Panc1 (cell line): Measurements from ENCODE around the gene ERG. TPM values are rescaled to one million over a fixed set of nuclear protein-coding genes. Genes with fewer than 3 reads are reported as not detected.

Experiments used
- ATAC-seq: fragments of 200-7000 bp; cut with Tn5 transposase; 2 replicates; pipeline ENCODE4 v1.9.1; 2020; ENCODE audit warnings: mild to moderate bottlenecking, moderate library complexity
- BruUV-seq: library from RNA; stranded (reverse); fragments of 400-500 nt; replicated peaks from 2 replicates; lab custom pipeline; 2021; lab: Mats Ljungman, UMichigan
- CTCF ChIA-PET: fragments of 300-600 bp; sonication (Branson Sonifier 250); formaldehyde crosslinking; loops from one replicate; lab custom pipeline; 2022; ENCODE audit warnings: antibody characterized with exemption; lab: Charles Lee
- POLR2A ChIA-PET: fragments of 300-600 bp; sonication (Branson Sonifier 250); formaldehyde crosslinking; loops from one replicate; lab custom pipeline; 2022; ENCODE audit warnings: antibody characterized with exemption; lab: Charles Lee
- DNase-seq: peaks from one replicate; pipeline ENCODE4 v3.0.0-alpha.2; 2010; ENCODE audit warnings: low read depth, low spot score
- H3K27ac ChIP-seq: 2 replicates; pipeline ENCODE4 v1.5.1; 2011; ENCODE audit warnings: mild to moderate bottlenecking, low read length, inconsistent platforms
- H3K27me3 ChIP-seq: fragments of 200-500 bp; sonication (Bioruptor generic); 2 replicates; pipeline ENCODE4 v1.6.0; 2014; ENCODE audit warnings: low read length, inconsistent platforms; ENCODE audit not compliant: control insufficient read depth, insufficient read depth
- H3K36me3 ChIP-seq: fragments of 200-500 bp; sonication (Bioruptor generic); 2 replicates; pipeline ENCODE4 v1.5.1; 2014; ENCODE audit warnings: inconsistent platforms, mild to moderate bottlenecking, low read length, moderate library complexity; ENCODE audit not compliant: control insufficient read depth, insufficient read depth
- H3K4me1 ChIP-seq: 2 replicates; pipeline ENCODE4 v1.5.1; 2011; ENCODE audit warnings: inconsistent platforms, mild to moderate bottlenecking, low read length, moderate library complexity; ENCODE audit not compliant: control insufficient read depth, insufficient read depth
- H3K4me3 ChIP-seq, 2 experiments: 2 replicates each; pipeline ENCODE4 v1.5.1; 2011 to 2012; ENCODE audit warnings: low read depth in 2 of 2, low read length in 2 of 2, mild to moderate bottlenecking in 2 of 2, inconsistent platforms in 1 of 2, moderate library complexity in 1 of 2
- H3K9me3 ChIP-seq: fragments of 200-500 bp; sonication (Bioruptor generic); 2 replicates; pipeline ENCODE4 v1.5.1; 2014; ENCODE audit warnings: low read depth, mild to moderate bottlenecking, inconsistent platforms, low read length, moderate library complexity; ENCODE audit not compliant: control insufficient read depth, insufficient read depth
- CTCF ChIP-seq: fragments of 450-650 bp; IDR thresholded peaks from 2 replicates; pipeline ENCODE4 v1.5.1; 2017; ENCODE audit warnings: mild to moderate bottlenecking
- POLR2AphosphoS5 ChIP-seq: IDR thresholded peaks from 2 replicates; pipeline ENCODE4 v1.6.1; 2012; ENCODE audit warnings: mild to moderate bottlenecking, low read depth, low read length, moderate library complexity
- REST ChIP-seq, 2 experiments: IDR thresholded peaks; 2 replicates each; pipeline ENCODE4 v1.6.1; 2011 to 2012; ENCODE audit warnings: low read depth in 2 of 2, control low read depth in 1 of 2, low read length in 1 of 2, mild to moderate bottlenecking in 1 of 2, moderate library complexity in 1 of 2; ENCODE audit not compliant: insufficient read depth in 1 of 2
- SIN3A ChIP-seq: IDR thresholded peaks from 2 replicates; pipeline ENCODE4 v1.6.1; 2012; ENCODE audit warnings: low read depth, mild to moderate bottlenecking, low read length, moderate library complexity, borderline replicate concordance; ENCODE audit not compliant: insufficient read depth
- TCF7L2 ChIP-seq: IDR thresholded peaks from 2 replicates; pipeline ENCODE4 v1.6.1; 2011; ENCODE audit warnings: mild to moderate bottlenecking, low read depth, low read length, inconsistent platforms
- in situ Hi-C: cut with HindIII; loops from 2 replicates; pipeline ENCODE4 v1.10.0; 2016; ENCODE audit warnings: low sequenced_read_pairs, low pct_unique_long_range_greater_than_20kb
- intact Hi-C: fragments of 100-400 bp; cut with micrococcal nuclease; formaldehyde crosslinking; loops from one replicate; pipeline ENCODE4 v1.10.0; 2022; ENCODE audit not compliant: unreplicated experiment
- total RNA-seq: library from RNA; stranded (reverse); gene quantifications from one replicate; pipeline ENCODE4 v1.2.1, GENCODE V29; 2021; ENCODE audit not compliant: unreplicated experiment

Gene ERG
- total RNA-seq, 1 experiment from 2014 or later = 0.49 TPM

DNA sequence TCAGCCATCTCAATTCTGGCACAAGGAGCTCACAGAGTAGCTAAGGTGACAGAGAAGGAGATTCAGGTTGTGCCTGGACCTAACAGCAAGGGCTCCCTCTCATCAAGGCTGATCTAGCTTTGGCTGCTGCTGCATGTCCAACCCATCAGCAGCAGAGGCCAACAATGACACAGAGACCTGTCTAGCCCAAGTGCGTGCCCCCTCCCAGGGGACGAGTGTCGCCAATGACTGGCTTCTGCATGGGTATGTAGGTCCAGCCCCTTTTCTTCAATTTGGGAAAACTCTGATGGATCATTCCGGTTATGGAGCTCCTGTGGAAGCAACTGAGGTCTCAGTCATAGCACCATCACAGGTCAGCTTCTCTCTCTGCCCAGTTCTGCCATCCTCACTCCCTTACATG lies 158.1 kb downstream of the ERG start:
- Histone ChIP-seq H3K9me3 (no peaks in the 10 kb centered on the region), H3K4me3 (no peak overlapping the region), H3K4me1 (no peaks in the 10 kb centered on the region), H3K27me3 (no peaks in the 10 kb centered on the region), H3K36me3 (no peaks in the 10 kb centered on the region), H3K27ac (no peak overlapping the region)
- intact Hi-C loops = no loop called here
- DNase-seq (no peak), ATAC-seq (no peak)
- POLR2A ChIA-PET = no interaction called here
- BruUV-seq = no TSS peak
- TF ChIP-seq POLR2AphosphoS5 (no peak), REST (IDR thresholded peaks at IDR 0.05; ENCODE audit: insufficient read depth in 1 of 2, low read depth in 2 of 2, low read length in 1 of 2) (no peak), CTCF (no peak), TCF7L2 (no peak), SIN3A (no peak)
- CTCF ChIA-PET = no interaction called here
- in situ Hi-C loops = no loop called here

DNA sequence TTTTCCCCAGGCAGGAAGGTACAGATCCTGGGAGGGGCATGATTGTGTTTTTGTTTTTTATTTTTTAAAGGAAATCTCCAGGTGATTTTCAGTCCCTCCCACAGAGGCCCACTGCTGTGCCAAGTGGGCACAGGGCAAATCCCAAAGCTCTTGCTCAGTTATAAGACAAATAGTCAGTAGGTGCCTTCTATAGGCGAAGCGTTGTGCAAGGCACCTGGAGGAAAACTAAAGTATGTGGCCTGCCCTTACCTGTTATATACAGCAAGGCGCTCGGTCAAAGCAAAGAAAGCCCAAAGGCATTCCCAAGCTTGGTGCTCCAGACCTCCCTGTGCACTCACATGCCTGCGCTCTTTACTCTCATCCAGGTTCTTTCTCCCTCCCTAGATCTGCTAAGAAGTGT lies 160.5 kb downstream of the ERG start:
- ChIA-PET POLR2A (no interaction called here), CTCF (no interaction called here)
- TF ChIP-seq POLR2AphosphoS5 (no peak), TCF7L2 (no peak), REST (IDR thresholded peaks at IDR 0.05; ENCODE audit: insufficient read depth in 1 of 2, low read depth in 2 of 2, low read length in 1 of 2) (no peak), CTCF (no peak), SIN3A (no peak)
- no peak overlapping the region for H3K27ac ChIP-seq
- no TSS peak for BruUV-seq
- H3K4me3 ChIP-seq = no peak overlapping the region
- no peaks in the 10 kb centered on the region for H3K4me1 ChIP-seq
- H3K36me3 ChIP-seq = no peaks in the 10 kb centered on the region
- no peak for ATAC-seq
- H3K9me3 ChIP-seq = no peaks in the 10 kb centered on the region
- H3K27me3 ChIP-seq = no peaks in the 10 kb centered on the region
- DNase-seq = no peak
- in situ Hi-C loops = no loop called here
- intact Hi-C loops = no loop called here
